ENCODE results near the gene KLHL29. TPM values are rescaled to one million over a fixed set of nuclear protein-coding genes. Genes with fewer than 3 reads are reported as not detected.

The KLHL29 gene
- total and polyA plus RNA-seq, 2 experiments from 2014 or later, result 1.5 to 6.5 TPM

- no peak for TF ChIP-seq REST (IDR thresholded peaks at IDR 0.05; ENCODE audit: unreplicated experiment)
- no peak for TF ChIP-seq CREB1 (CRISPR knock-in tag; IDR thresholded peaks at IDR 0.05; ENCODE audit: low read depth)
- no peak for TF ChIP-seq EZH2phosphoT487 (IDR thresholded peaks at IDR 0.05; ENCODE audit: unreplicated experiment)
These were observed 211.4 kb downstream of the KLHL29 start (continued) for GRCh38 chr2:23596316-23596885.

- Mint-ChIP-seq H3K4me1 (peaks cover 10% of the 10 kb centered on the region), H3K36me3 (ENCODE audit: low read depth) (no peaks in the 10 kb centered on the region), H3K9me3 (no peaks in the 10 kb centered on the region), H3K4me3 (no peak overlapping the region), H3K27ac (no peak overlapping the region), H3K27me3 (ENCODE audit: insufficient read depth, low read depth, poor library complexity) (peaks cover 4% of the 10 kb centered on the region)
- H3K79me2 ChIP-seq (replicated peaks; ENCODE audit: insufficient read depth), result no peaks in the 10 kb centered on the region
- DNase-seq (ENCODE audit: low spot score), result no peak
- H3K4me2 ChIP-seq, result no peak overlapping the region
- H2AFZ ChIP-seq, result no peak overlapping the region
- H3K27ac ChIP-seq (ENCODE audit: low read depth), result no peak overlapping the region
- no peaks in the 10 kb centered on the region for H3K27me3 ChIP-seq (ENCODE audit: insufficient read depth)
- no peaks in the 10 kb centered on the region for H3K36me3 ChIP-seq (ENCODE audit: insufficient read depth)
- H3K4me1 ChIP-seq (ENCODE audit: insufficient read depth), result no peaks in the 10 kb centered on the region
- H3K9me2 ChIP-seq (ENCODE audit: insufficient read depth), result no peaks in the 10 kb centered on the region
- no peak overlapping the region for H3K4me3 ChIP-seq
- no peak for ATAC-seq
- no peaks in the 10 kb centered on the region for H4K20me1 ChIP-seq (replicated peaks; ENCODE audit: insufficient read depth)
- no peaks in the 10 kb centered on the region for H3F3A ChIP-seq (replicated peaks; ENCODE audit: low read depth)
- no peak for TF ChIP-seq ETS1 (IDR thresholded peaks at IDR 0.05)
- no peak for TF ChIP-seq EZH2phosphoT487 (IDR thresholded peaks at IDR 0.05; ENCODE audit: unreplicated experiment)
- no peak for TF ChIP-seq JUNB (IDR thresholded peaks at IDR 0.05; ENCODE audit: unreplicated experiment)
- TF ChIP-seq STAT1 (IDR thresholded peaks at IDR 0.05; ENCODE audit: unreplicated experiment), result no peak
- TF ChIP-seq NANOG (IDR thresholded peaks at IDR 0.05; ENCODE audit: borderline replicate concordance), result no peak
- TF ChIP-seq ZNF462 (CRISPR knock-in tag; IDR thresholded peaks at IDR 0.05), result no peak
- no peak for TF ChIP-seq REST (IDR thresholded peaks at IDR 0.05; ENCODE audit: unreplicated experiment)
- TF ChIP-seq ZNF114 (CRISPR knock-in tag; IDR thresholded peaks at IDR 0.05), result no peak
These were observed 212.7 kb downstream of the KLHL29 start for GRCh38 chr2:23597687-23598086.
